H1 (cell line): ENCODE measurements around the gene IL2RA. TPM values are rescaled to one million over a fixed set of nuclear protein-coding genes. Genes with fewer than 3 reads are reported as not detected.

Experiments
- EP300 ChIP-seq, 2 experiments: IDR thresholded peaks; 1 replicate in 1 of 2; 2 replicates in 1 of 2; pipeline ENCODE4 v1.6.1; 2011 to 2012; ENCODE audit warnings: low read depth in 2 of 2, low read length in 2 of 2, mild to moderate bottlenecking in 2 of 2, borderline replicate concordance in 1 of 2, inconsistent platforms in 1 of 2, moderate library complexity in 1 of 2
- polyA plus RNA-seq, 7 experiments: library from polyadenylated mRNA; depleted of rRNA in 3 of 7; stranded (reverse) in 5 of 7; unstranded in 2 of 7; fragments of >200 nt in 5 of 7; fragments of 200-250 nt in 2 of 7; gene quantifications; 1 replicate in 5 of 7; 2 replicates in 1 of 7; 4 replicates in 1 of 7; pipeline versions ENCODE4 v1.2.1 to v1.2.3, GENCODE V29; 2011 to 2013; ENCODE audit warnings: missing spikeins in 2 of 7, mixed read lengths in 2 of 7
- total RNA-seq: library from RNA; stranded (reverse); fragmentation: NEBNext Ultra II Directional; extraction: Animal tissue kit (Norgen Biotek cat#: 25700); gene quantifications from 2 replicates; pipeline ENCODE4 v1.2.1, GENCODE V29; 2021

IL2RA gene
- total and polyA plus RNA-seq, 2 of the 8 experiments (the other 6 are each of a cell fraction or from before 2014, with no cell fraction given) = not detected

GRCh38 chr10:6035101-6035834, 26.9 kb downstream of the IL2RA start (continued):
- TF ChIP-seq EP300 (IDR thresholded peaks at IDR 0.05; ENCODE audit: borderline replicate concordance in 1 of 2, low read depth in 2 of 2, low read length in 2 of 2) = no peak
